CD4-positive, alpha-beta T cell treated with Interleukin-2 at 100 ng/mL for 4 hours (primary cell): ENCODE results near the gene PPA2.
"Not testable (repeated sequence)": the region's sequence is repeated elsewhere in the genome, so short reads cannot be mapped to it uniquely, and the experiment has no call there.

Experiments used
- DNase-seq: peaks from one replicate; pipeline ENCODE4 v3.0.0-alpha.2; 2020; ENCODE audit warnings: low spot score

Gene PPA2

DNA sequence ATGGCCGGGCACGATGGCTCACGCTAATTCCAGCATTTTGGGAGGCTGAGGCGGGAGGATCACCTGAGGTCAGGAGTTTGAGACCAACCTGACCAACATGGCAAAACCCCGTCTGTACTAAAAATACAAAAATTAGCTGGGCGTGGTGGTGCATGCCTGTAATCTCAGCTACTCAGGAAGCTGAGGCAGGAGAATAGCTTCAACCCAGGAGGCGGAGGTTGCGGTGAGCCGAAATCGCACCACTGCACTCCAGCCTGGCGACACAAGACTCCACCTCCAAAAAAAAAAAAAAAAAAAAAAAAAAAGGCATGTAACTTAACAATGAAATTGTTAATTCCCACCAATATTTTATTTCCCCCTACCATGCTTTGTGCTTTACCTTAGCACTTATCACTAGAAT is 15.3 kb downstream of the PPA2 start:
- DNase-seq = not testable (repeated sequence)

DNA sequence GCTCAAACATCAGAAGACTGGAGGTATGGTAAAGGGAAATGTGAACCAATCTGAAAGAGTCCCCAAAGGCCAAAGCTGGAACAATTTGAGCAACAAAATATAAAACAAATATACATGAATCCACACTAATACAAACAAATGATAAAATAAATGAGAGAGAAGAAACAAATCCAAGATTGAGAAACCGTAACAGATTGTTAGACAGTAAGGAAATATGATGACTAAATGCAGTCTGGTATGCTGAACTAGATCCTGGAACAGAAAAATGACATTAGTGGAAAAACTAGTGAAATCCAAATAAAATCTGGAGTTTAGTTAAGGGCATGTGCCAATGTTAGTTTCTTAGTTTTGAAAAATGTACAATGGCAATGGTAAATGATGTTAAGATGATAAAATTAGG is 15.9 kb downstream of the PPA2 start:
- DNase-seq = no peak

DNA sequence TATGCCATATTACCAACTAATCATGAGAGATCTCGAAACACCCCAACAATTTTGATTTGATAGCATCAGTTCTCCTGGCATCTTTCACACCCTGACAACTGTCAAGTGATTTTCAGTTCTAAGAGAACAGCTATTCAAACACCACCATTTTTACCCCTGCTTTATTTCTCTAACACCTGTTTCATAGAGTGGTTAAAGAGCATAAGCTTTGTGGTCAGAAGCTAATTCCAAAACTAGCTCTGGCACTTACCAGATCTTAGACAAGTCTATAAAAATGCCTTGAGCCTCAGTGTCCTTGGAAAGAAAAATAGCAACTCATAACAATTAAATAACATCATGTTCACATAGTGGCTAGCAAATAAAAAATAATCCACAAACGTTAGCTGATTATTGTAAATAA is 17.9 kb downstream of the PPA2 start:
- DNase-seq = no peak

DNA sequence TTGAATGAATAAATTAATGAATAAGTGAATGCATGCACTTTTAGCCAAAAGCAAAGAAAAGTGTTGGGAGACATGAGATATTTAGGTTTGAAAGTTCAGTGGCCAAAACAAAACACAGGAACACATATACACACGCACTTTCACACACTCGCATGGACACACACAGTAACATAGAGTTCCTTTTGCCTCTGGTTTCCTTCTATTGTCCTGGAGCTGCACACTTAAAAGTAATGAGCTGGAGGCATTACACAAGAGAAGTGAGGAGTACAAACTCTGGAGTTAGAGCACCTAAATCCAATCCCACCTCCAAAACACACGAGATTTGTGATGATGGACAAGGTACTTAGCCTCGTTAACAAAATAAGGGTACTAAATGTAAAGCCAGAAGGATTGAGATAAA is 18.7 kb downstream of the PPA2 start:
- DNase-seq = no peak

DNA sequence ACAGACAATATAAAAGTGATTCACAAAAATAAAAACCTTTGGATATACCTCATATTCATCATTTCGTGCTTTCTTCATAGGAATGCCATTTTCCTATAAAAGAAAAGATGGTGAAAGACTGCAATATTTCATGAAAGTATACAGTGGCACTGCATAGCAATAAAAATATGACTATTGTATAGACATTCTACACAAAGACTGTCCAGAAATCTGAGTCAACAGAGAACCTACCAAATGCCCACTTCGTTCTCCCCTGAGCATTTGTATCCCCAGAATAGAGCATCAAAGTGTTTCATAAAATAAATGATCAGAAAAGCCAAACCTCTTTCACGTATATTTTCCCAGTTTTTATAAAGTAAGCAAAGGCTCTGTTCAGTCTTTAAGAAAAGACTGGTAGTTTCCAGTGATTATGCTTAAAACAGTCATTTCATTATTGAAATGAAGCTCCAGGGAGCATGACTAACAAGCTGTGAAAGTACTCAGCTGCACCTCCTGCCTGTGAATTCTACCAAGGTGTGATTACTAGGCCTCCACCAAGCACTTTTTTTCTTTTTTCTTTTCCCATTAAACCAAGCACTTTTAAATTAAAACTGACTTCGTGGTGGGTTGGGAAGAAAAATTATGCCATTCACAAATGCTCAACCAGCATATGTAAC is 20.2 kb downstream of the PPA2 start:
- DNase-seq = no peak

DNA sequence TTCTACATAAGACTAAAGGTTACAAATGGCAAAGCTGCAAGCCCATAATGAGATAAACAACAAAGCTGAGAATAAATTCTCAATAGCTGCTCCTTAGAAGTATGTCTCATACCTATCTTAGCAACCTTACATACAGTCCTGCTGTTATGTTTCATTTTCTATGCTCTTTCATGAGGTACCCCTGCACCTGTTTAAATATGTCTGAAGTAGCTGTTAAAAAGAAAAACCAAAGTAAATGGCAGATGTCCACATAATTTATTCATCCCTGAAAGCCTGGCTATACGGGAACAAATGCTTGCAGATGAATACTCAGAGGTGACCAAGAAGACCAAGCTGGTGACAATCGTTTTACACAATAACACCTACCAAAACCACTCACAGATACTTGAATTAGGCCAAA is 22.5 kb downstream of the PPA2 start:
- DNase-seq = no peak

DNA sequence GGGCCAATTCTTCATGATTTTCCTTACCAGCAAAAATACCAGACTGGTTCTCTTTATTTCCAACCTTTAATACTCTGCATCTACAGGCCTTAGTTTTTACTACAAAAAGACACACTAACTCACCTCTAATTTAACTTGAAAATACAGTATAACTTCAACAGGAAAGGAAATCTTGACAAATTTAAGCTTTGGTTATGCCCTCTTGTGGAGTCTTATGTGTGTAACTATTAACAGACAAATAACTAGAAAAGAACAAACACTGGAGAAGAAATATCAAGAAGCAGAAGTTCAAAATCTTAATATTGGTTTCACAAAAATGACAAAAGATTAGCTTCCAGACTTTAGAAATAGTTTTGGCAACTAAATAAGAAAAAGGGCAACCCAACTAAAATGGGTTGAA is 33.0 kb downstream of the PPA2 start:
- no peak for DNase-seq

DNA sequence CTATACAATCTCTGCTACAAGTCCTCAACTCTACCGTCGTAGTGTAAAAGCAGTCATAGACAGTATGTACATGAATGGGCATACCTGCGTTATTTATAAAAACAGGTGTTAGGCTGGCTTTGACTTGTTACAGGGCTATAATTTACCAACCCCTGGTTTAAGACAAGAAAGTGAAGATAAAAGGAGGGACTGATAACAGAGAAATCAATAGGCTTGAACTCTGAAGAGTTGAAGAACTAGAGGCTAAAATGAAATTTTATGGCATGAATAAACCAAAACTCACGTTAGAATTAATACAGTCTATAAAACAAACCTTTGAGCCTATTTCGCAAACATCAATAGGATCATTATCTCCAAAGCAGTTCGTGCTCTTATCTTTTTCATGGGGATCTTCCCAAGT is 36.2 kb downstream of the PPA2 start:
- no peak for DNase-seq

DNA sequence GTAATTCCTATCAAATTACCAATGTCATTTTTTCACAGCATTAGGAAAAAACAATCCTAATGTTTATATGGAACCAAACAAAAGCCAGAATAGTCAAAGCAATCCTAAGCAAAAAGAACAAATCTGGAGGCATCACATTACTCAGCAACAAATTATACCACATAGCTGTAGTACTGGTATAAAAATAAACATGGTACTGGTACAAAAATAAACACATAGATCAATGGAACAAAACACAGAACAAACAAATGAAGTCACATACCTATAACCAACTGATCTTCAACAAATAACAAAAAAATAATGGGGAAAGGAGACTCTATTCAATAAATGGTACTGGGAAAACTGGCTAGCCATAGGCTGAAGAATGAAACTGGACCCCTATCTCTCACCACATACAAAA is 37.4 kb downstream of the PPA2 start:
- DNase-seq = no peak

DNA sequence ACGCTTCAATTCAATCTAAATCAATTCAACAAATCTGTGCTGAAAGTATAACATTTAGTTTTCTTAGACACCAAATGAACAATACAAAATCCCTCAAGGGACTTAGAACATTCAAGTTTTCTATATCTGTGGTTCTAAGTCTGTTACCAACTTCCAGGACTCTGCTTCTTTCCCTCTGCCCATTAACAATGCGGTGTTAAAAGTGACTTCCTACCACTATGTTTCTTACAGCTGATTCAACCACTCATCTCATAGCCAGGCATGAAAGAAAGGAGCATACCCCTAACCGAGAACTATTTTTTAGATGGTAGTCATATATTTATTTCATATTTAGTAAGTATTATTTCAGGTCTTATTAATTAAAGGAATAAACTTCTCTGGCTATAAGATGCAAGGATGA is 38.9 kb downstream of the PPA2 start:
- DNase-seq = no peak

DNA sequence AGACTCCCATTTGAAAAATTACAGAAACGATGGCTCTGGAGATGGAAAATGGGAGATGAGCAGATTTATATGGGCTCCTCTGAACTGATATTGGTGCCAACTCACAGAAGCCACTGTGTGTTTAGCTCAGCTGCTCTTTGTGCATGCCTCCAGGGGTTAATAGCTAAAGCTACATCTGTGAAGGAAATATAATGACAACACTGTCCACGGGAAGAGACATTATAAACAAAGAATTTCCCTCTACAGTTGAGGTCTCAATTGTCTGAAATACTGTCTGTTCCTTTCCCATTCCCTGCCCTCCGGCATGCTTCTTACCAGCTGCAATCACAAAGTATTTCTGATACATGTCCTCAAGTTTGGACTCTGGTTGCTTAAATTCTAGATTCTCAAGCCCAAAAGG is 40.4 kb downstream of the PPA2 start:
- no peak for DNase-seq

DNA sequence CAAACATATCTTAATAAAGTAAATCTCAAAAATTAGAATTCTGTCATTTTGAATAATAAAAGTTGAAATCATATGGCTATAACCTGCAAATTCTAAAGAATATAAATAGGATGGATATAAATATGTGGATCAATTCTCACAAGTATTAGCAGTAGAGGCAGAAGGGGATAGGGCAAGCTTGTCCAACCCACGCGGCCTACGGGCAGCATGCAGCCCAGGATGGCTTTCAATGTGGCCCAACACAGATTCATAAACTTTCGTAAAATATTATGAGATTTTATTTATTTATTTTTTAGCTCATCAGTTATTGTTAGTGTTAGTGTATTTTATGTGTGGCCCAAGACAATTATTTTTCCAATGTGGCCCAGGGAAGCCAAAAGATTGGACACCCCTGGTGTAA is 41.4 kb downstream of the PPA2 start:
- no peak for DNase-seq

DNA sequence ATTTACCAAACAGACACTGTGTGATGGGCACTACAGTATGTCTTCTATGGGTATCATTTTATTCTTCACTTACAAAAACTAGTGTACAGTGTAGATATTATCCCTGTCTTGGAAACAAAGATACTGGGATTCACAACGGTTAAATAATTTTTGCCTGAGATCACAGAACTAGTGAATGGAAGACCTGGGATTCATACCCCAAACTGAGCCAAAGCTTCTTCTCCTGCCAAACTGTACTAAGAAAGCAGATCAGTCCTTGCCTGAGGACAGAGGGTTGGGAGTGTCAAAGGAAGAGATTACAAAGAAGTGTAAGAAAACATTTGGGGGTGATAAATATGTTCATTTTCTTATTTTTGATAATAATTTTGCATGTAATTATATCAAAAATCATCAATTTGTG is 43.1 kb downstream of the PPA2 start:
- no peak for DNase-seq

DNA sequence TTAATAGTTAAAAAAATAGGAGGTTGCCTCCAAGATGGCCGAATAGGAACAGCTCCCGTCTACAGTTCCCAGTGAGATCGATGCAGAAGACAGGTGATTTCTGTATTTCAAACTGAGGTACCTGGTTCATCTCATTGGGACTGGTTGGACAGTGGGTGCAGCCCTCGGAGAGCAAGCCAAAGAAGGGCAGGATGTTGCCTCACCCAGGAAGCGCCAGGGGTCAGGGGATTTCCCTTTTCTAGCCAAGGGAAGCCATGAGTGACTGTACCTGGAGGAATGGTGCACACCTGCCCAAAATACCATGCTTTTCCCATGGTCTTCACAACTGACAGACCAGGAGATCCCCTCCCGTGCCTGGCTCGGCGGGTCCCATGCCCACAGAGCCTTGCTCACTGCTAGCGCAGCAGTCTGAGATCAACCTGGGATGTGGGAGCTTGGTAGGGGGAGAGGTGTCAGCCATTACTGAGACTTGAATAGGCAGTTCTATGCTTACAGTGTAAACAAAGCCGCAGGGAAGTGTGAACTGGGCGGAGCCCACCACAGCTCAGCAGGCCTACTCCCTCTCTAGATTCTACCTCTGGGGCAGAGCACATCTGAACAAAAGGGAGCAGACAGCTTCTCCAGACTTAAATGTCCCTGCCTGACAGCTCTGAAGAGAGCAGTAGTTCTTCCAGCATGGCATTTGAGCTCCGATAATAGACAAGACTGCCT is 47.5 kb downstream of the PPA2 start:
- DNase-seq = no peak

DNA sequence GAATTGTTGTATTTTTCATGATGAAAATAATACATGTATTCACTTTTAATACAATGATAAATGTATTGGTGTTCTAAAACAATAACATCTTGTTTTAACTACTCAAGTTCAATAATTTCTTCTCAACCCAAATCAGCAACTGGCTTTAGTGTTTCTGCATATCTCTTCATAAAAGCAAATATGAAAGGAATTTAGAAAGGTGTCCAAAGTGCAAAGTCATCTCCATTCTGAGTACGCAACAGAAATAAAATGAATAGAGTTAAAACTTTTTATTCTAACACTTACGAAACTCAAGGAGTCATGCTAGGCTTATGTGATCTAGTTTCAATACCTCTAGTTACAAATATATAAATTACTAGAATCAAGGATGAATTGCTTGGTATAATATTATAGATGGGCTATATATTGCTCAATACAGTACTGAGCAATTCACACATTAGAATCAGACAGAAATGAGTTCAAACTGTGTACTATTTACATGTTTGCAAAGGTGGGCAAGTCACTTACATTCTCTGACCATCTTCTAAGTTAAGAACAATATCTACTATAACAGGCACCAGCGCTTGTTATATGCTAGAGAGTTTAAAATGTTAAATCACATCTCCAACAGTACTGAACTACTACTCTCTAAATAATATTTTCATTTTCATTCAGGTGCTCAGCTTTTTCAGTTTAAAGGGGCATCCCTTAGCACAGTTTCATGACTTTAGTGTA is 51.5 kb downstream of the PPA2 start:
- DNase-seq = no peak

DNA sequence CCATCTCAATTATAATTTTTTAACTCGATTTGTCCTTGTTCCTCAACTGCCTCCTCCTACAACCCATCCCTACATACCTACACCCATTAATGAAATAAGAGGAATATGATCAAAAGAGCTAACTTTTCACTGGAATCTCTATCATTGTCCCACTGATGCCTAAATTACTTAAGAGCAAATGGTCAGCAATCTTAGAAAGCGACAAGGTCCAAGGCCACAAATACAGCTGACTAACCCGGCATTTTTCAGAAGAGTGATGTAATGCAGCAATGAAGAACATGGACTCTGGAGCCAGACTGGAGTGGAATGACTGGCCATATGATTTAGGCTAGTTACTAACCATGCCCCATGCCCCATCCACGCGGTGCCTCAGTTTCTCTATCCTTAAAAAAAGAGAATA is 56.2 kb downstream of the PPA2 start:
- no peak for DNase-seq

DNA sequence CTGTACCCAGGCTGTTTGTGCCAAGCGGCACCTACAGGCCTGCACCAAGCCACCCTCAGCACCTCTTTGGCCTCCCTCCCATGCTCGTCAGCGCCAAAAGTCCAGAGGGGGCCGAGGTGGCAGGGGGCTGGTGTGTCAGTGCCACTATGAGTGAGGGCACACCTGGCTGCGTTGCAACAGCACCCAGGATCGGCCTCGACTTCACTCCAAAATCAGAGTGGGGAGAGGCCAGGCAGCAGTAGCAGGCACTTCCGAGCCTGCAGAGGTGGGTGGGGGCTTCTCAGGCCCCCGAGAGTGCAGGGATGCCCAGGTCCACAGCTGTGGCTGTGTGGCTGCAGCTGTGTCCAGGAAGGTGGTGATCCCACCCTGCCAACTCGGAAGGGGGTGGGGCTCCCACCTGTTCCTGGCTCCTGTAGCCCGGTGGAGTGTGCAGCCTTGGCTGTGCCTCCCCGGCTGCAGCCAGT is 58.5 kb downstream of the PPA2 start:
- no peak for DNase-seq

DNA sequence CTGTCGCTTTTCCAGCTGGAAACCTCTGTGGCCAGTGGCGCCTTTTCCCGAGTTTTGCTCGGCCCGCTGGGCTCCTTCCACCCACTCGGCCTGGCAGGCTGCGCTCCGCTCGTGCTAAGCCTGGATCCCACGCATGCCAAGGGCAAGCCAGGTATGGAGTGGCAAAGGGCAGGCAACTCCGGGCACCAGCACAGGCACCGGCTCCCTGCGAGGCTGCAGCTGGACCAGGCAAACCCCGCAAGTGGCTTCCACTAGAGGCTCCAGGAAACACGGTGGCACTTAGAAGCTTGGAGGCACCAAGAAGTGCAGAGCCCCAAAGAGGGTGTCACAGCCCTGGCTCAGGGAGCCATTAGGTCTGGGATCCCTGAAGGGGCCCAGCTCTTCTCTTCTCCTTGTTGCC is 59.5 kb downstream of the PPA2 start:
- no peak for DNase-seq

DNA sequence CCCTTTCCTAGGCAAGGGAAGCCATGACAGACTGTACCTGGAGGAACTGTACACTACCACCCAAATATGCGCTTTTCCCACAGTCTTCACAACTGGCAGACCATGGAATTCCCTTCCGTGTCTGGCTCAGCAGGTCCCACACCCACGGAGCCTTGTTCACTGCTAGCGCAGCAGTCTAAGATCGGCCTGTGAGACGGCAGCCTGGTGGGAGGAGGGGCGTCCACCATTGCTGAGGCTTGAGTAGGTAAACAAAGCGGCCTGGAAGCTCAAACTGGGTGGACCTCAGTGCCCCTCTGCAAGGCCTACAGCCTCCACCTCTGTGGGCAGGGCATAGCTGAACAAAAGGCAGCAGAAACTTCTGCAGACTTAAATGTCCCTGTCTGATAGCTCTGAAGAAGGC is 64.7 kb downstream of the PPA2 start:
- not testable (repeated sequence) for DNase-seq

DNA sequence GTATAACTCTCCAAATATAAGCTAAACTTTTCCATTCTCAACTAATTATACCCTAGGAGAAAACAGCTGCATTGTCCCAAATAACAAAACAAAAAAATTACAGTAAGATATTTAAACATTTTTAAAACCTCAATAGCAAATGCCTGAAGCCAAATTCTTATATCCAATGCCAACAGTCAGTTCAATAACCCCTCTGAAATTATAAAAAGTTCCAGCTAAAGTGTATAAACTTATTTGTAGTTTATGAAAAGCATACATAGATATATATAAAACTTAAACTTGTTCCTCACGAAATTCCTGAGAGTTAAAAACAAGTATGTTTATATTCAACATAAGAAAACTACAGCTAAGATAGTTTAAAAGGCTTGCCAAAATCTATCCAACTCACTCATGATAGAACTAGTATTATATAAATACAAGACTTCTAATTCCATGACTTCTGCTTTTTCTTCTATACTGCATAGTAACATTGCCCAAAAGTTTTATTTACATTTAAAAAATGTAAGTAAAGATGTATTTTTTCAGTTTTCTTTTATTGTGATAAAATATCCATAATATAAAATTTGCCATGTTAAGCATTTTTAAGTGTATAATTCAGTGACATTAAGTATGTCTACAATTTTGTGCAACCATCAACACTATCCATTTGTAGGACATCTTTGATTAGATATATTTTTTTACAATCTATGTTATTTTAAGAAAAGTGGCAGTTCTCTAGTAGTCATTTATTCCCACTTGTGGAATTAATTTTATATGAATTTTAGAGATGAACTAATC is 72.8 kb downstream of the PPA2 start:
- DNase-seq = no peak

DNA sequence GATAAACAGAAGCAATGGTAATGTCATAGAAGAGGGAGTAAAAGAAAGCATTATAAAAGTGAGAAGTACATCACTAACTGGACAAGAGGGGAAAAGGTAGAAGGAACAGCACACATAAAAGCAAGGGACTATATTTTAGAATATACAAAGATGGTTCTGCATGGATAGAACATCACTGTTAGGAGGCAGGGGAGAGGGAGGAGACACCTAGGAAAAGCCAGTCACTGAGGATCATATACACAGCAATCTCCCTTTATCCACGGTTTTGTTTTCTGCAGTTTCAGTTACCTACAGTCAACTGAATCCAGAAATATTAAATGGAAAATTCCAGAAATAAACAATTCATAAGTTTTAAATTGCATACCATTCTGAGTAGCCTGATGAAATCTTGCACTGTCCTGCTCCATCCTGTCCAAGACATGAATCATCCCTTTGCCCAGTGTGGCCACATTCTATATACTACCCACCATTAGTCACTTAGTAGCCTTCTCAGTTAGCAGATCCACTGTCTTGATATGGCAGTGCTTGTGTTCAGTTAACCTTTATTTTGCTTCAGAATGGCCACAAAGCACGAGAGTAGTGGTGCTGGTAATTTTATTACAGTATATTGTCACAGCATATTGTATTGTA is 74.2 kb downstream of the PPA2 start:
- no peak for DNase-seq

DNA sequence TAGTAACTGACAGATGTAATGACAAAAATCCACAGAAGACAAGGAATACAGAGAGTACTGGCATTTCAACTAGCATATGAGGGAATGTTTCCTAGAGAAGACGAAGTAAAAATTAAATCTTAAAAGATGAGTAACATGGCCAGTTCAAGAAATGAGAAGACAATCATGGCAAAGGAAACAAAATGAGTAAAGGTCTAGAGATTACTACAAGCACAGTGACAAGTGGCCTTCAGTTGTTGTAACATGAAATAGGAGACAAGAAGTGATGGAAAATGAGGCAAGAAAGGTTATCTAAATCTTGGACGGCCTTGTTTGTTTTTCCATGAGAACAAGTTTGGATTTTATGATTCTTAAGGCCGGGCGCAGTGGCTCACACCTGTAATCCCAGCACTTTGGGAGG is 81.0 kb downstream of the PPA2 start:
- no peak for DNase-seq
